Prostate gland (tissue), 2 donors: ENCODE data around the gene HDAC4.

Source experiments
- CTCF ChIP-seq, 4 experiments: fragments of 200-600 bp in 2 of 4; fragments of 450-650 bp in 2 of 4; sonication (generic) in 2 of 4; IDR thresholded peaks; 1 replicate in 3 of 4; 2 replicates in 1 of 4; pipeline ENCODE4 v1.5.1; 2016 to 2019; ENCODE audit warnings: antibody characterized with exemption in 4 of 4, mild to moderate bottlenecking in 2 of 4, moderate library complexity in 2 of 4
- POLR2A ChIP-seq: fragments of 450-650 bp; IDR thresholded peaks from one replicate; pipeline ENCODE4 v1.6.1; 2016; ENCODE audit warnings: antibody characterized with exemption, mild to moderate bottlenecking

GRCh38 chr2:239173301-239173700 lies 227.5 kb downstream of the HDAC4 start:
- TF ChIP-seq POLR2A: no peak
- no peak for TF ChIP-seq CTCF (IDR thresholded peaks at IDR 0.05)
